Posterior cingulate gyrus (tissue), 11 donors: Measurements from ENCODE around the gene RPL31.

Source experiments
- DNase-seq, 10 donors: peaks; one replicate each; pipeline versions ENCODE4 v3.0.0 to v3.0.0-alpha.2; 2020 to 2021; ENCODE audit warnings: mixed read lengths in 3 of 10
- intact Hi-C: fragments of 100-400 bp; cut with DNase I; formaldehyde crosslinking; loops from one replicate; pipeline ENCODE4 v1.15.1; 2023

RPL31 gene

DNA sequence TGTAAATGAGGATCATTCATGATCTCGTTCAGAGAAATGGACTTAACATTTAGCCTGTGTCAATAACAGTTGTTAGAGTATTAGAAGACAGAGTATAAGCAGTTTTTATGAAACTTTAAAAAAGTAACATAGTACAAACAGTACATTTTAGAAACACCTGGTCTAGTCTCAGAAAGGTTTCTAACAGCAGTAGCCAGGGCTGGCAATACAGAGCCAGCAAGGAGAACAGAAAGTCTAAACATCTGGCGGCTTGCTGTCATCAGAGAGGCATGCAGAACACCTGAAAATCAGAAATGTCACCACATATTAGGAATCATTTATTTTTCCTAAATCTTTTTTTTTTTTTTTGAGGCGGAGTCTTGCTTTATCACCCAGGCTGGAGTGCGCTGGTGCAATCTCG, 50.1 kb downstream of the RPL31 start:
- intact Hi-C loops = no loop called here
- DNase-seq = no peak

DNA sequence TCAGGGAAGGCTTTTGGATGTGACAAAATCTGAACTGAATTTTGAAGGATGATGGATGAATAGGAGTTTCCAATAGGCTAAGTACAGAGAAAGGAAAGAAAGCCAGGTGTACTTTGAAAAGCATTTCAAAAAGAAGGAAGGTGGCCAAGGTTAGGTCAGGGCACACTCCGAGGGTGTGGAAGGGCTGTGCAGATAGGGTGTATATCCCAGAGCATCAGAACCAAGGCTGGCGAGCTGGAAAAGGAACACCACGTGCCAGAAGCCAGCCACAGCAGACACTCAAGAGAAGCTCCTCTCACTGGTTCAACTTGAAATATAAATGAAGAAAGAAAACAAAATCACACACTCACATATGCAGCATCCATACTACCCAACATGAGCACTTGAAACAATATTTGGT, 51.0 kb downstream of the RPL31 start:
- no peak for DNase-seq
- intact Hi-C loops = no loop called here
